SK-N-SH (cell line): ENCODE measurements around the gene GGTLC1.

Experiments used
- CTCF ChIP-seq: fragments of 200-600 bp; sonication (generic); IDR thresholded peaks from 2 replicates; pipeline ENCODE4 v1.6.1; 2017; ENCODE audit warnings: antibody characterized with exemption, mild to moderate bottlenecking, moderate library complexity
- EP300 ChIP-seq, 2 experiments: IDR thresholded peaks; 2 replicates each; pipeline versions ENCODE4 v1.4.0 to v1.6.1; 2012; ENCODE audit warnings: borderline replicate concordance in 1 of 2, low read depth in 1 of 2, low read length in 1 of 2
- EZH2phosphoT487 ChIP-seq: fragments of 200-600 bp; sonication (generic); IDR thresholded peaks from 2 replicates; pipeline ENCODE4 v1.6.1; 2017; ENCODE audit warnings: low read depth, mixed run types, mild to moderate bottlenecking, antibody characterized with exemption, moderate library complexity, borderline replicate concordance
- TCF12 ChIP-seq: IDR thresholded peaks from 2 replicates; pipeline ENCODE4 v1.4.0; 2012

GRCh38 chr20:23967616-23967979 lies 21.0 kb downstream of the GGTLC1 start:
- no peak for TF ChIP-seq EP300 (IDR thresholded peaks at IDR 0.05; ENCODE audit: borderline replicate concordance in 1 of 2, low read depth in 1 of 2, low read length in 1 of 2)
- no peak for TF ChIP-seq TCF12
- TF ChIP-seq CTCF = no peak
- no peak for TF ChIP-seq EZH2phosphoT487
